Aortic smooth muscle cell (primary cell): Measurements from ENCODE around the gene FOXS1. TPM values are rescaled to one million over a fixed set of nuclear protein-coding genes. Genes with fewer than 3 reads are reported as not detected.

Experiments used
- total RNA-seq: library from RNA; depleted of rRNA; stranded (reverse); fragments of >200 nt; gene quantifications from 2 replicates; pipeline ENCODE4 v1.2.3, GENCODE V29; 2014

FOXS1 gene
- total RNA-seq, result 8.9 and 15.7 TPM in 2 replicates

DNA sequence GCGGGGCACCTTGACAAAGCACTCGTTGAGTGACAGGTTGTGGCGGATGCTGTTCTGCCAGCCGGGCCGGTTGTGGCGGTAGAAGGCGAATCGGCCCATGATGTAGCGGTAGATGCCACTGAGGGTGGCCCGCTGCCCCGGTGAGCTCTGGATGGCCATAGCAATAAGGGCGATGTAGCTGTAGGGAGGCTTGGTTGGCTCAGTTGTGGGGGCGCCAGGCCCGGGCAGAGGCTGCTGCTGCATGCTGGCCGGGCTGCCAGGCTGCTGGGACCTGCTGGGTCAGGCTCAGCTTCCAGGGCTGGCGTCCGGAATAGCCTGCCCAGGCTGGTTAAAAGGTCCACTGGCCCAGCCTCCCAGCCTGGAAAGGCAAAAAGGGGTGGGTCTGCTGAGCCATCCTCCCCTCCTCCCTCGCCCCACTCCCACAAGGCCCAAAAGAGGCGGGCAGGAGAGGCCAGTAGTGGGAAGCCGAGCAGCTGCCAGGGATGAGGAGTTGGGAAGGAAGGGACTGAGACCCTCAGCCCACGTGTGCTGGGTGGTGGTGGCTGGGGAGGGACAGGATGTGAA is at the start of gene FOXS1:
TSS of gene FOXS1 (minus strand) at position 305 of the 564 bp plus-strand sequence. CDS start at position 243, 62 bp downstream.

DNA sequence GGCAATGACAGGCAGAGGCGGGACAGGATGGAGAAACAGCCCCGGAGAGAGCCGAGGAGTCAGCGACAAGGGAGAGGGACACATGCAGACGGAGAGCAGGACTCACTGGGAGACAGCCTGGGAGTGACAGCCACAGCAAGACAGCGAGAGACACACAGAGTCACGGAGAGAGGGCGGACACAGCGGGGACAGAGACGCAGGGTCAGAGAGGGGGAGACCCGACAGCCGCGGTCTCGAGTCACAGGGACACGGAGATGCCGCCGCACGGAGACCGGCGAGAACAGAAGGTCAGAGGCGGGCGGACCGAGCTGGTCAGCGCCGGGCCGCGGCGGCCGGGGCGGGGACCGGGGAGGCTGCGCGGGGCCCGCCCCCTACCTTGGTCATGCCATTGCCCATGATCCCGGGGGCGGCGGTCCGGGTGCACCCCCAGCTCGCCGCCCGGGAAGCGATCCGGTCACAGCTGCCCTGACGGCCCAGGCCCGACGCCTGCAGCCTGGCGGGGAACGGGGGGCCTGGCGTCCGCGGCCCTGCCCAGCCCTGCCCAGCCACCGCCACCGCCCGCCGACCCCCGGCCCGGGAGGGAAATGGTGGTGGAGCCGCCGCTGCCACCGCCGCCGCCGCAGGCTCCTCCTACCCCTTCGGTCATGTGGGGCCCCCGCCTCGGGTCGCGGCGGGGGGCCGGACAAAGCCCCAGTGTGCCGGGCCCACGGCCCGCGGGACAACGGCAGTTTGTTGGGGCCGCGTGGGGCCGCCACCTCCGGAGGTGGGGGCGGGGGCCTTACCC is 24.7 kb upstream of the FOXS1 start, which contains the start of the genes DUSP15 and TTLL9:
TSS of gene DUSP15 (minus strand) at position 586 of the 784 bp plus-strand sequence. CDS start at position 396, 190 bp downstream.
TSS of gene TTLL9 (plus strand) at position 693 of the 784 bp plus-strand sequence. CDS start 493 bp downstream, outside the sequence.

DNA sequence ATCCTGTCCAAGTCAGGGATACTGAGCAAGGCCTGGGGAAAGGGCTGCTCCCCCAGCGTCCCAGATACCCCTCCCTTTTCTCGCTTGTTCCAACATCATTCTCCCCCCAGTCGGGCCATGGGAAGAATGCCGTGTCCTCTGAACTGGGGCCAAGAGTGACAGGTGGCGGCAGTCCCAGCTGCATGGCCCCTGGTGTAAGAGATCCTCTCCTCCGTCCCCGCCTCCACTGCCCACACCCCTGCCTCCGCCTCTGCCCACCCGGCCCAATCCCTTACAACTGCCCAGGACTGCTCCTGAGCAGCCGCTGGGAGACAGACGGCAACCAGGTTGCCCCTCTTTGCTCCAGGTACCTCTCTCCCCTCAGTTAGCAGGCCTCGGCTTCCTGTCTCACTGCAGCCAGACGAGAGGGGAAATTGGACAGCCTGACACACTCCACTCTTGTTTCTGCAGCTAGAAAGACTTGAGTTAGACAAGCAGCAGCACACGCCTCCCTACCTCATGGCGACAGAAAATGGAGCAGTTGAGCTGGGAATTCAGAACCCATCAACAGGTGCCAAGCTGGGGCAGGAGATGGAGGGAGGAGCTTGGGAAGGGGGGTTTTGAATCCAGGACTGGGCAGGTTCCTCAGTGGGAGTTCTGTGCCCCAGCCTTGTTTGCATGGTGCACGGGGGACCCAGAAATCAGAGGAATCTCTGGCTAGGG is 26.2 kb downstream of the FOXS1 start, which contains the start of gene MYLK2:
TSS of gene MYLK2 (plus strand) at position 274 of the 702 bp plus-strand sequence. CDS start at position 499, 225 bp downstream.

Other genes starting within 250 kb of the FOXS1 start
- 189 and 395 TPM in 2 replicates for gene ID1, start 240.3 kb downstream of the FOXS1 start, total RNA-seq
- gene COX4I2, start 207.7 kb downstream of the FOXS1 start, total RNA-seq, result not detected in 2 replicates
- gene BCL2L1, start 122.7 kb downstream of the FOXS1 start, total RNA-seq, result 75.4 and 101 TPM in 2 replicates
- gene TPX2, start 106.3 kb downstream of the FOXS1 start, total RNA-seq, result 37.1 and 41.0 TPM in 2 replicates
- 0.13 and 0.19 TPM in 2 replicates for gene MYLK2, start 26.2 kb downstream of the FOXS1 start, total RNA-seq
- 1.6 and 2.5 TPM in 2 replicates for gene DUSP15, start 24.9 kb upstream of the FOXS1 start, total RNA-seq
- gene TTLL9, start 25.0 kb upstream of the FOXS1 start, total RNA-seq, result 0.06 and 0.13 TPM in 2 replicates
- gene PDRG1, start 106.4 kb upstream of the FOXS1 start, total RNA-seq, result 4.8 and 5.3 TPM in 2 replicates
- gene XKR7, start 122.5 kb upstream of the FOXS1 start, total RNA-seq, result not detected in 2 replicates
- gene CCM2L, start 164.8 kb upstream of the FOXS1 start, total RNA-seq, result 0.37 and 0.53 TPM in 2 replicates
- not detected in 2 replicates for gene HCK, start 206.6 kb upstream of the FOXS1 start, total RNA-seq